ENCODE measurements around the gene UBR3.

The UBR3 gene

DNA sequence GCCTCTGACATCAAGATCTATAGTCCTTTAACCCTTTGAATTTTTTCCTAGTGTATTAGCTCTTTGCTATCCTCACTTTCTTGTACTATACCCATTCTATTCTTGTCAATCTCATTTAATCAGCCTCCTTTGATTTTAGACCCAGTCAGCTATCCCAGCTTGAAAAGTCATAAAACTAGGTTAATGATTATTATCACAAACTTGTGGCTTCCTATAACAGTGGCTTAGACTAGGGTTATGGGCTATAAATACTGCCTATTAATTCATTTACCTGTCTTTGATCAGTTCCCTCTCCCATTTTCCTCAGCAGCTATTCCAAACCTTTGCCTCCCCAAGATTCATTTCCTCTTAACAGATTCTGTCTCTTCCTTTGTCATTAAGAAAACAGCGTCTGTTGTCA lies 174.8 kb downstream of the UBR3 start:
- no peak for DNase-seq (ENCODE audit: low read depth)

GRCh38 chr2:170005702-170006101 lies 178.4 kb downstream of the UBR3 start:
- DNase-seq (ENCODE audit: low read depth): peak; percentile 4

- DNase-seq (ENCODE audit: low read depth): no peak
These were observed 179.5 kb downstream of the UBR3 start for GRCh38 chr2:170006587-170007325.

DNA sequence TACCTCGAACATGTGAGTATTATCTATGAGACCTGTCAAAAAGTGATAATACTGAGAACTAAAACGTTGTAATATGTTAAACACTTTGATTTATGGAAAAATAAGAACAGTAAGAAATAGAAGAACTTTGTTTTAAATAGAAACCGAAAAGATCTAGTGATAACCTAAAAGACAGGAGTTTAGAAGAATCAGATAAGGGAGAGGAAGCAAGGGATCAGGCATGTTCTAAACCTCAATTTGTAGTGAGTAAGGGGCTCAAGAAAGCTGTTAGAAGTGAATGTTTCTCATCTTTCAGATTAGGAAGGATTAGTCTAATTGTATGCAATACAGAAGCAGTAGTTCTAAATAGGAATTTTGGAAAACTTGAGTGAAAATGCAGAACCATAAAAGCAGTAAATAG lies 182.0 kb downstream of the UBR3 start:
- no peak for DNase-seq (ENCODE audit: low read depth)

- DNase-seq (ENCODE audit: low read depth): no peak
These were observed 185.5 kb downstream of the UBR3 start for GRCh38 chr2:170012773-170013172.

- no peak for DNase-seq (ENCODE audit: low read depth)
These were observed 186.7 kb downstream of the UBR3 start for GRCh38 chr2:170013802-170014551.

DNA sequence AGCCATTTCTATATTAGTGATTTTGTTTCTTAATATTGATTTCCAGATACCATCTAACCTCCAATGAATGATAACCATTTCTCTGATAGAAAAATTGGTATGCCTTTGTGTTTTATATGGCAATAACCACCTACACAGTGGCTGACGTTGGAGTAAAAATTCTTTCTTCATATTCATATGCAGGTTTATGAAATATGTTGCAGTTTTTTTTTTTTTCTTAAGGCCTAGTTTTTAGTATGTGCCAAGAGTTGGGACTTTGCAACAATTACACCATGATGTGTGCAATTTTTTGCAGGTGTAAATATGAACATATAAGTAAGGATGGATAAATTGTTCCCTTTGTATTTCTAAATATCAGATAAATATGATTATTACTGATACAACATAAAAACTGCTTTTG lies 187.5 kb downstream of the UBR3 start:
- no peak for DNase-seq (ENCODE audit: low read depth)

- DNase-seq (ENCODE audit: low read depth): no peak
These were observed 190.7 kb downstream of the UBR3 start for GRCh38 chr2:170017860-170018532.

DNA sequence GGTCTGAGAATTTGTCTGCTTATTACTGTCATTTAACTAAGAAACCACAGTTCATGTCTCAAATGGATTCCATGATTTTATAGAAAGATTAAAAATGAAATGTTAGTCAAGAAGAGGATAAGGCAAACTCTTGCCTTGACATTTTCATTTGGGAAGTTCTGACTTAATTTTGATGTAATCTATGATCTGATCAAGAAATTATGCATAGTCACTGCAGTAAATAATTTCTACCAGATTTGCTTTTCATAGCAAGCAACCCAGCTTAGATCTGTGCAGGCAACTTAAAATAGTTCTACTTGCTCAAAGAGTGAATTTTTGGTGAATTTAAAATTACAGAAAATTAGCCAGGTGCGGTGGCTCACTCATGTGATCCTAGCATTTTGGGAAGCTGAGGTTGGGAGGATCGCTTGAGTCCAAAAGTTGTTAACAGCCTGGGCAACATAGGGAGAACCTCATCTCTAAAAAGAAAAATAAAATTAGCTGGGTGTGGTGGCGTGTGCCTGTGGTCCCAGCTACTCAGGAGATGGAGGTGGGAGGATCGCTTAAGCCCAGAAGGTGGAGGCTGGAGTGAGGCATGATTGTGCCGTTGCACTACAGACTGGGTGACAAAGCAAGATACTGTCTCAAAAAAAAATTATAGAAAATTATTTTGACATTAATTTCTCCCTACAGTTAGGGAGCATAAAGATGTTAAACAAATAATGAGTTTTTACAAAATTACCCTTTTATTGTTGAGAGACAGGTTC lies 192.0 kb downstream of the UBR3 start:
- DNase-seq (ENCODE audit: low read depth): no peak

DNA sequence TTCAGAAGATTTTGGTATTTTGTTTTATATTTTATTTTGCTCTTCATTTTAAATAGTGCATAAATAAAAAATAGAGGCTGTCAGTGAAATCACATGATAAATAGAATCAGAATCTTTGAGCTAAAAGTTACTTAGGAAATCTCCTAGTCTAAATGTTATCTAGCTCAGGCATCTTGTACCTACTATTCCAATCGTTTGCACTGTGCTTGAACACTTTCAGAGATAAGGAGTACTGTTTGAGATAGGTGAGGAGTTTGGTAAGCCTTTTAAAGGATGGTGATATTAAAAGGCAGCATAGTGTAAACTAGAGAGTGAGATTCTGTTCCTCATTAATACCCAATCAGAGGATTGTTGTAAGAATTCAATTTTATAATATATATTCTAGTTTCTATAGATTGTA lies 193.5 kb downstream of the UBR3 start:
- DNase-seq (ENCODE audit: low read depth): no peak

GRCh38 chr2:170022692-170023091 lies 195.4 kb downstream of the UBR3 start:
- DNase-seq (ENCODE audit: low read depth): peak; percentile 59

DNA sequence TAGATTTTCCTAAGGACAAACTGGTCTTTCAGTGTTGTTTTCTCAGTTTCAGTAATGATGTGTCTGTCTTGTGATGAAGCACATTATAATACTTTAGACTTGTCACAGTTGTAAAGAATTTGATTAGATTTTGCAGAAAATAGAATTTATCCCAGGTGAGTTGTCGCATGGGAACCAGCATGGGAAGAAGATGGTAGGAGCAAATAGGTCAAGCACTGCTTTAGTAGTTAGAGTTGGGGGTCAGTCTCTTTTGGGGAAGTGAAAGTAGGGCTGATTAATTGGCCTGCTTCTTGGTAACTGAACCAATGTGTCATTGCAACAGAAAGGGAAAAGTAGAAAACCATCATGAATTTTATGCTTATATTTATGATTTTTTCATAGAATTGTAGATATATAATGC lies 197.5 kb downstream of the UBR3 start:
- no peak for DNase-seq (ENCODE audit: low read depth)

- DNase-seq (ENCODE audit: low read depth): no peak
These were observed 198.0 kb downstream of the UBR3 start for GRCh38 chr2:170025223-170025622.

DNA sequence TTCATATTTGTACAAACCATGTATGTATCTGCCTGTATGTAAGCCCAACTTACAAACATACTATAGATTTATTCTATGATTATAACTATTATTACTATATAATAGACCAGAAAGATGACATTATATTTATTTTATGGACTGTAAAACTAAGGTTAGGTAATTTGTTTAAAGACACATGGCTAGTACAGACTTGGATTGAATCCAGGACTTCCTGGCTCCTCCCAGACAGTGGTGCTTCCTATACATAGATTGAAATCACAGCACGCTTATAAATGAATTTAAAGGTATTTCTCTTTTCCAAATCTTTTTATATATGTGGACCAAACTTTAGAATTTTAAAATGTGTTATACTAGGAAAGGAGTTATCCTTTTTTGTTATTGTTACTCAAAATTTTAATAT lies 199.1 kb downstream of the UBR3 start:
- DNase-seq (ENCODE audit: low read depth): no peak

- no peak for DNase-seq (ENCODE audit: low read depth)
These were observed 202.3 kb downstream of the UBR3 start for GRCh38 chr2:170029551-170029950.

DNA sequence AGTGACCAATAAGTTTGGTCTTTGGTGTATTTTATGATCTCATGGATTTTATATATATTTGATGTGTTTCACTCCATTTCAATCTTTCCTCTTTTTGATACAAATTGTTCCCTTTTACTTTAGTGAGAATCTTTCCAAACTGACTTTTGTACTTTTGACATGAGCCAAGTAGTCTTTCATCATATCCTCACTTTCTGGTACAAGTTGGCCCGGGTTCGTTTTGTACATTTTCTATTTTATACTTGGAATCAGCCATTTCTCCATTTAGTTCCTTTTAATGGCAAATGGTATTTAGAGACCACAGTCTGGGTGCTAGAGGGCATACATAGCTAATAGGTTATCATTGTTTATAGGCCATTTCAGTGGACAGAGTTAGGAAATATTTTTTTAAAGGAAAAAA lies 202.8 kb downstream of the UBR3 start:
- DNase-seq (ENCODE audit: low read depth): no peak

- DNase-seq (ENCODE audit: low read depth): no peak
These were observed 204.0 kb downstream of the UBR3 start for GRCh38 chr2:170031288-170031687.

- DNase-seq (ENCODE audit: low read depth): no peak
These were observed 207.3 kb downstream of the UBR3 start for GRCh38 chr2:170034596-170034995.

DNA sequence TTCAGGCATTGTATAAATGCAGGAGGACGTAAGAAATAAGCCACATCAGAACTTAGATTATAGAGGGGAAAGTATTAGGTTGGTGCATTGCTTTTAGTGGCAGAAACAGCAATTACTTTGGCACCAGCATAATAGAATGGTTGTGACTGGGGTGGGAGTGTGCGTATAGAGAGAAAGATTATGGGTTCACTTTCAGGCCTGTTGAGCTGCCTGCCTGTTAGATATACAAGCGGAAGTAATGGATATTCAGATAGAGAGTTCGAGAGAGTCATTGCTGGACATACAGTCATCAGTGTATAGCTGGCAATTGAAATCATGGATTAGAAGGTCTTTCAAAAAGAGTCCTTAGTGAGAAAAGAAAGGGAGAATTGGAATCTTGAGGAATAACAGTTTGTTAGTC lies 211.5 kb downstream of the UBR3 start:
- no peak for DNase-seq (ENCODE audit: low read depth)

DNA sequence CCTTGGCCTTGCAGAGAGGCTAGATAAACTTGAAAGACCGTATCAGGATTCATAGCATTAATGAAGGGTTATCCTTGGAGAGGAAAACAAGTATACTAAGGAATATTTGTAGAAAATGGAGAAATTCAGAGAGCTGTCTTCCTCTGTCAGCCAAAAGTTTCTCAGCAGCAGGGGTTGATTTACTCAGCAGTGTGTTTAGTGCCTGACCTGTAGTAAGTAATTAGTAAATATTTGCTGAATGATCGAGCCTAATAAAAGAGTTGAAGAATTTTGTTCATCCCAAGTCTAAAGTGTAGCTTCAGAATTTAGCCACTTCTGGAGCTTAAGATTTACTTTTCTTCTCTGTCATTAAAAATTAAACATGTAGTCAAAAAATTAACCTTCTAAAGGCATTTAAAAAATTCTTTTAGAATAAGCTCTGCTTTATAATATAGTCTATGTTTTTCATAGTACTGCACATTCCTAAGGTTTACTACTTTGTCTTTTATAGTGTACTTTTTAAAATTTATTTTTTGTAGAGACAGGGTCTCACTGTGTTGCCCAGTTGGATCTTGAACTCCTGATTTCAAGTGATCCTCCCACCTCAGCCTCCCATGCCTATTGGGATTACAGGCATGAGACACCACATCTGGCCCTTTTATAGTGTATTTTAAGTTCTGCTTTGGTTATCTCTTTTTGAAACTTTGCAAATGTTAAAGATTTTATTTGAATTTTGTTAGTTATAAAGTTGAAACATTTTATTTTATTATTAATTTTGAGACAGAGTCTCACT lies 212.3 kb downstream of the UBR3 start:
- no peak for DNase-seq (ENCODE audit: low read depth)

DNA sequence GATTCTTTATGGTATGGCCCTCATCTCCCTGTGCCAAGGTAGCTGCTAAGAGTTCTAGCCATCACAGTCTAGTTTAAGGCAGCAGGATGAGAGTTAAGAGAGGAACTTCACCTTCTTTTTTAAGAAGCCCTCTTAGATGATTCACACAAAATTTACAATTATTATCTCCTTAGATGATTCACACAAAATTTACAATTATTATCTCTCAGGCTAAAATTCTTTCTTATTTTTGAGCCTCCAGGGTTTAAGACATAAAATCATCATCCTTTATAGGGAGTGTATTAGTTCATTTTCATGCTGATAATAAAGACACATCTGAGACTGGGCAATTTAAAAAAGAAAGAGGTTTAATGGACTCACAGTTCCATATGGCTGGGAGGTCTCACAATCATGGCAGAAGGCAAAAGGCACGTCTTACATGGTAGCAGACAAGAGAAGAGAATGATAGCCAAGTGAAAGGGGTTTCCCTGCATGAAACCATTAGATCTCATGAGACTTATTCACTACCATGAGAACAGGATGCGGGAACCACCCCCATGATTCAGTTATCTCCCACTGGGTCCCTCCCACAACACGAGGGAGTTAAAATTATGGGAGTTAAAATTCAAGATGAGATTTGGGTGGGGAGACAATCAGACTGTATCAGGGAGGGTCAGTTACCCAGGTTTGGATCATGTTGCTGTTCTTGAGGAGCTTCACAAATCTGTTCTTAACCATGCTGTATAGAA lies 217.7 kb downstream of the UBR3 start:
- no peak for DNase-seq (ENCODE audit: low read depth)

Measured in ELR (cell line).